Activated naive CD8-positive, alpha-beta T cell (primary cell): ENCODE data around the gene PLXNA4.

ENCODE experiments used
- H3K27ac Mint-ChIP-seq: one replicate; pipeline ENCODE4 v1.8.0; 2021; ENCODE audit warnings: mixed read lengths
- H3K27me3 Mint-ChIP-seq: one replicate; pipeline ENCODE4 v1.8.0; 2021; ENCODE audit warnings: mixed read lengths
- H3K36me3 Mint-ChIP-seq: one replicate; pipeline ENCODE4 v1.8.0; 2021; ENCODE audit warnings: mixed read lengths
- H3K4me1 Mint-ChIP-seq: one replicate; pipeline ENCODE4 v1.8.0; 2021; ENCODE audit warnings: low read depth, mixed read lengths
- H3K4me3 Mint-ChIP-seq: one replicate; pipeline ENCODE4 v1.8.0; 2021; ENCODE audit warnings: mild to moderate bottlenecking, mixed read lengths
- H3K9me3 Mint-ChIP-seq: one replicate; pipeline ENCODE4 v1.8.0; 2021; ENCODE audit warnings: low read depth, mixed read lengths

Gene PLXNA4

DNA sequence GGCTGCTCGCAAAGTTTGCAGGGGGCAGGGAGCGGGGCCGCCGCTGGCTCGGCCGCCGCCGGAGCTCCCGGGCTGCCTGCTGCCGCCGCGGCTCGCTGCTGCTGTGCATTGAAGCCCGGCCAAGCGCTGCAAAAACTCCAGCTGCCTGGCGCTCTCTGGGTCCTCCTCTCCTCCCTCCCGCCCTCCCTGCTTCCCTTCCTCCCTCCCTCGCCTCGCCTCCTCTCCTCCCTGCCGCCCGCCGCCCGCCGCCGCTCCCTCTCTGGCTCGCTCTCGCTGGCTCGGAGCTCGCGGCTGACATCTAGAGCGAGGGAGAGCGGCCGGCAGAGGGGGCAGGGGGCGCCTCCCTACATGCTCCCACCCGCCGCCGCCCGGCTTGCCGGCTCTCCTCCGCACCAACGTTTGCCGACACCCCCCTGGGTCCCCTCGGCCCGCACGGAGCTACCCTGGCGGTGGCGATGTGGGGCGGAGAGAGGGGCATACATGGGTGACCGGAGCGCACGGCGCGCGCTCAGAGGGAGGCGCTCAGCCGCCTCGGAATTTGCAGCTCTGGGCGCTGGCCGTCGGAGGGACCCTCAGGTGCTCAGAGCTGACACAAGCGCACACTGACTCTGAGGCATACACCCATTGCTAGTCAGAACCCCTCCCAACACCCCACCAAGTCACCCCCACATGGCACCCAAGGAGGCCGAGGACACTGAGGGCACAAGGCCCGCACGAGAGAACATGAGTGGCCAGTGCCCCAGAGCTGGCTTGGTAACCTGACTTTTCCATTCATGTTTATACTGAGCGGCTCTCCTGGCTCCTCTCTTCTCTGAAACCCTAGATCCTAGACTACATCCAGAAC, 1.2 kb upstream of the PLXNA4 start:
- peaks cover 24% of the 10 kb centered on the region for H3K4me1 Mint-ChIP-seq
- H3K27me3 Mint-ChIP-seq: peaks cover 31% of the 10 kb centered on the region
- H3K36me3 Mint-ChIP-seq: no peaks in the 10 kb centered on the region
- no peak overlapping the region for H3K27ac Mint-ChIP-seq
- no peaks in the 10 kb centered on the region for H3K9me3 Mint-ChIP-seq
- H3K4me3 Mint-ChIP-seq: peak overlapping the region; percentile 70

- H3K27ac Mint-ChIP-seq: no peak overlapping the region
- H3K36me3 Mint-ChIP-seq: no peaks in the 10 kb centered on the region
- H3K4me1 Mint-ChIP-seq: peaks cover 24% of the 10 kb centered on the region
- no peak overlapping the region for H3K4me3 Mint-ChIP-seq
- H3K27me3 Mint-ChIP-seq: peaks cover 33% of the 10 kb centered on the region
- H3K9me3 Mint-ChIP-seq: no peaks in the 10 kb centered on the region
These were observed 433 bp upstream of the PLXNA4 start for GRCh38 chr7:132576721-132577085.

GRCh38 chr7:132575419-132575981, 770 bp downstream of the PLXNA4 start:
- Mint-ChIP-seq H3K9me3 (no peaks in the 10 kb centered on the region), H3K4me1 (peaks cover 24% of the 10 kb centered on the region), H3K27me3 (peaks cover 37% of the 10 kb centered on the region), H3K27ac (no peak overlapping the region), H3K36me3 (no peaks in the 10 kb centered on the region), H3K4me3 (peak overlapping the region; percentile 14)

- Mint-ChIP-seq H3K4me3 (peak overlapping the region; percentile 15), H3K9me3 (no peaks in the 10 kb centered on the region), H3K27me3 (peaks cover 41% of the 10 kb centered on the region), H3K36me3 (no peaks in the 10 kb centered on the region), H3K4me1 (peaks cover 24% of the 10 kb centered on the region), H3K27ac (no peak overlapping the region)
These were observed 2.0 kb downstream of the PLXNA4 start for GRCh38 chr7:132574223-132574622.

- no peaks in the 10 kb centered on the region for H3K36me3 Mint-ChIP-seq
- H3K27me3 Mint-ChIP-seq: peaks cover 38% of the 10 kb centered on the region
- no peak overlapping the region for H3K4me3 Mint-ChIP-seq
- no peaks in the 10 kb centered on the region for H3K9me3 Mint-ChIP-seq
- no peak overlapping the region for H3K27ac Mint-ChIP-seq
- peaks cover 24% of the 10 kb centered on the region for H3K4me1 Mint-ChIP-seq
These were observed 2.9 kb downstream of the PLXNA4 start for GRCh38 chr7:132573251-132573955.

GRCh38 chr7:132572526-132572925, 3.7 kb downstream of the PLXNA4 start:
- Mint-ChIP-seq H3K4me3 (no peak overlapping the region), H3K27me3 (peaks cover 34% of the 10 kb centered on the region), H3K4me1 (peaks cover 18% of the 10 kb centered on the region), H3K27ac (no peak overlapping the region), H3K9me3 (no peaks in the 10 kb centered on the region), H3K36me3 (no peaks in the 10 kb centered on the region)

GRCh38 chr7:132571970-132572369, 4.3 kb downstream of the PLXNA4 start:
- Mint-ChIP-seq H3K4me3 (no peak overlapping the region), H3K9me3 (no peaks in the 10 kb centered on the region), H3K4me1 (peaks cover 17% of the 10 kb centered on the region), H3K36me3 (no peaks in the 10 kb centered on the region), H3K27ac (no peak overlapping the region), H3K27me3 (peaks cover 36% of the 10 kb centered on the region)

DNA sequence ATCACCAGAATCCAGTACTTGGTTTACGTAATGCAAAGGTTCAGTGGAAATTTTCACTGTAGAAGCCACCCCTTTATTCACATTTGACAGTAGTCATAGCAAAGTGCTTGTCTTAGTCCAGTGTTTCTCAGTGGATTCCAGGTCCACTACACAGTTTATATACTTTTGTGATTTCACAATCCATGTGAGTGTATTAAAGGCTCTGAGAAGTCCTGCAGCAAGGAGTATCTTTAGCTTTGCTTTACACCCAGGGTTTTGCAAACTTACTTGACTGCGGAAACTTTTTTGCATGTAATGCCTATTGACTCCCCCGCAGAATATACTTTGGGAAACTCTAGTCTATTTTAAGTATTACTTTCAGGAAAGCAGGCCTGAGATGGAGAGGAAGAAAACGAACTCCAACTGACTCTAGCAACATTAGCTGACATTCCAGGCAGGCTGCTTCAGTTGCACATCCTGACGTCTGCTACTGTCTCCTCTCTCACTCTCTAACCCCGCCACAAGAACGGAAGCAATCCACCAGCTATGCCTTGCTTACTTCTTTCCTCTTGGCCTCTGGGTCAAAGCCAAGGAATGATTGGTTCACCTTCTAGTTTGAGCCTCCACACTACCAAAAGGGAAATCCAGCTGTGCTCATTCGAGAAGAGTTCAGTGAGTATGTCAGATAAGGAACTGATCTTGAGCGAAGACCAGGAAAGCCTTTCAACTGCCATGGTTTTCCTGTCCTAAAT, 6.2 kb downstream of the PLXNA4 start:
- Mint-ChIP-seq H3K4me3 (no peak overlapping the region), H3K9me3 (no peaks in the 10 kb centered on the region), H3K4me1 (peaks cover 14% of the 10 kb centered on the region), H3K27me3 (peaks cover 33% of the 10 kb centered on the region), H3K27ac (no peak overlapping the region), H3K36me3 (no peaks in the 10 kb centered on the region)

- H3K27me3 Mint-ChIP-seq: peaks cover 36% of the 10 kb centered on the region
- peaks cover 6% of the 10 kb centered on the region for H3K4me1 Mint-ChIP-seq
- H3K36me3 Mint-ChIP-seq: no peaks in the 10 kb centered on the region
These were observed 7.3 kb downstream of the PLXNA4 start for GRCh38 chr7:132568962-132569361.

DNA sequence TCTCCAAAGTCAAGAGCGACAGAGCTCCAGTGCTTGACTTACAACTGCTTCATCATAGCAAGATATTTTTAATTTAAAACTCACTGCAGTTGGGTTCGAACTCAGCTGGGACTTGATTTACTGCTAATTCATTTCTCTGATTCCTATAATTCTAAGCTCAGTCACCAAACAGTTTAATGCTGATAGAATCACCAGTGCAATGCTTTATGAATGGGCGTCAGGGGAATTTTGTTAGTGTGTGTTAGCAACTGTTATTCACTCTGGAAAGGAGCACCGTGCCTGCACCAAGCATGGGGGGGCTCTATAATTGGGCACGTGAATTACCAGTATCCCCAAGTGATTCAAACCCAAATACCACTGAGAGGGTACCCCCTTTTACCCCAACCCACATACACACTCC, 10.4 kb downstream of the PLXNA4 start:
- Mint-ChIP-seq H3K9me3 (no peaks in the 10 kb centered on the region), H3K36me3 (no peaks in the 10 kb centered on the region), H3K27me3 (peaks cover 24% of the 10 kb centered on the region), H3K4me3 (no peak overlapping the region), H3K27ac (no peak overlapping the region), H3K4me1 (no peaks in the 10 kb centered on the region)

More at GRCh38 chr7:132568962-132569361, 7.3 kb downstream of the PLXNA4 start:
- H3K27ac Mint-ChIP-seq: no peak overlapping the region
- H3K9me3 Mint-ChIP-seq: no peaks in the 10 kb centered on the region
- H3K4me3 Mint-ChIP-seq: no peak overlapping the region

DNA sequence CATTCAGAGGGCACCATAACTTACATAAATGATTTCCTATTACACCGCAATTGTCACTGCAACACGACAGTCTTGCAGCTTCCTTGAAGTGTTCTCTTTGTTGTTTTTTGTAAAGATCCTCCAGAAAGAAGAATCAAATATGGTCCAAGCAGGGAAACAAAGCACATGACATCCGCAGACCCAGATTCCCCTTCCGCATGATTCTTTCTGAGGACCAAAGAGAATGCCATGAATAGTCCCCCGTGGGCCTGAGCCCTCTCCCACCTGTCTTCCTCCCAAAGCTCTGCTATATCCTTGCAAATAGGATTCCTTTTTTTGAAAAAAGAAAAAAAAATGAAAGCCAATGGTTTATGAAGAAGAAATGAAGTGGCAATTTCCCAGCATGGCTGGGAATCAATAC, 10.8 kb downstream of the PLXNA4 start:
- Mint-ChIP-seq H3K9me3 (no peaks in the 10 kb centered on the region), H3K27me3 (peaks cover 21% of the 10 kb centered on the region), H3K4me1 (no peaks in the 10 kb centered on the region)

DNA sequence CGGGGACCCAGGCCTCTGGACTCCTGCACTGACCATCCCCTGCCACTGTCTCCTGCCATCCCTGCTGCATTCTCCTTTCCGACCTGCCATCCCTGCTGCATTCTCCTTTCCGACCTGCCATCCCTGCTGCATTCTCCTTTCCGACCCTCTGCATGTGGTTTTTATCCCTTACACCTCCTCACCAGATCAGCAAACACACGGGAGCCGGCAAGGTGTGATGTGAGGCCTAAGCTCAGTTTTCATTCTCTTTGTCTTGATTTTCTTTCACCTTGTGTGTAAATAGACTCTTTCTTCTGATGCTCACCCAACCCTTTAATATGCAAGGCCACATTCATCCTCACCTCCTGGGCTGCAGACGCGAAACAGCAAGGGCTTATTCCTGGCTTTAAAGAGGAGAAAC, 11.4 kb downstream of the PLXNA4 start:
- peaks cover 16% of the 10 kb centered on the region for H3K27me3 Mint-ChIP-seq
- H3K27ac Mint-ChIP-seq: no peak overlapping the region
- H3K4me1 Mint-ChIP-seq: no peaks in the 10 kb centered on the region
- no peak overlapping the region for H3K4me3 Mint-ChIP-seq
- H3K9me3 Mint-ChIP-seq: no peaks in the 10 kb centered on the region
- H3K36me3 Mint-ChIP-seq: no peaks in the 10 kb centered on the region

More for the DNA sequence above, 10.8 kb downstream of the PLXNA4 start:
- Mint-ChIP-seq H3K4me3 (no peak overlapping the region), H3K36me3 (no peaks in the 10 kb centered on the region), H3K27ac (no peak overlapping the region)

GRCh38 chr7:132564090-132564489, 12.2 kb downstream of the PLXNA4 start:
- no peaks in the 10 kb centered on the region for H3K4me1 Mint-ChIP-seq
- no peak overlapping the region for H3K4me3 Mint-ChIP-seq
- peak overlapping the region; percentile 28 for H3K27ac Mint-ChIP-seq
- no peaks in the 10 kb centered on the region for H3K36me3 Mint-ChIP-seq
- no peaks in the 10 kb centered on the region for H3K9me3 Mint-ChIP-seq
- H3K27me3 Mint-ChIP-seq: peaks cover 14% of the 10 kb centered on the region

- H3K9me3 Mint-ChIP-seq: no peaks in the 10 kb centered on the region
- H3K27ac Mint-ChIP-seq: no peak overlapping the region
- H3K4me3 Mint-ChIP-seq: no peak overlapping the region
- peaks cover under 1% of the 10 kb centered on the region for H3K4me1 Mint-ChIP-seq
- peaks cover 13% of the 10 kb centered on the region for H3K27me3 Mint-ChIP-seq
- H3K36me3 Mint-ChIP-seq: no peaks in the 10 kb centered on the region
These were observed 13.6 kb downstream of the PLXNA4 start for GRCh38 chr7:132562690-132563089.

GRCh38 chr7:132561763-132562162, 14.5 kb downstream of the PLXNA4 start:
- Mint-ChIP-seq H3K9me3 (no peaks in the 10 kb centered on the region), H3K4me3 (no peak overlapping the region), H3K36me3 (no peaks in the 10 kb centered on the region), H3K4me1 (peaks cover 3% of the 10 kb centered on the region), H3K27ac (no peak overlapping the region), H3K27me3 (peaks cover 10% of the 10 kb centered on the region)
